GM18508 (cell line): Measurements from ENCODE around the gene KRT7.

Experiments
- ATAC-seq: cut with Tn5 transposase; IDR thresholded peaks from one replicate; pipeline ENCODE4 v1.9.1; 2021; ENCODE audit warnings: moderate number of reproducible peaks; ENCODE audit not compliant: insufficient read depth, unreplicated experiment

Gene KRT7

DNA sequence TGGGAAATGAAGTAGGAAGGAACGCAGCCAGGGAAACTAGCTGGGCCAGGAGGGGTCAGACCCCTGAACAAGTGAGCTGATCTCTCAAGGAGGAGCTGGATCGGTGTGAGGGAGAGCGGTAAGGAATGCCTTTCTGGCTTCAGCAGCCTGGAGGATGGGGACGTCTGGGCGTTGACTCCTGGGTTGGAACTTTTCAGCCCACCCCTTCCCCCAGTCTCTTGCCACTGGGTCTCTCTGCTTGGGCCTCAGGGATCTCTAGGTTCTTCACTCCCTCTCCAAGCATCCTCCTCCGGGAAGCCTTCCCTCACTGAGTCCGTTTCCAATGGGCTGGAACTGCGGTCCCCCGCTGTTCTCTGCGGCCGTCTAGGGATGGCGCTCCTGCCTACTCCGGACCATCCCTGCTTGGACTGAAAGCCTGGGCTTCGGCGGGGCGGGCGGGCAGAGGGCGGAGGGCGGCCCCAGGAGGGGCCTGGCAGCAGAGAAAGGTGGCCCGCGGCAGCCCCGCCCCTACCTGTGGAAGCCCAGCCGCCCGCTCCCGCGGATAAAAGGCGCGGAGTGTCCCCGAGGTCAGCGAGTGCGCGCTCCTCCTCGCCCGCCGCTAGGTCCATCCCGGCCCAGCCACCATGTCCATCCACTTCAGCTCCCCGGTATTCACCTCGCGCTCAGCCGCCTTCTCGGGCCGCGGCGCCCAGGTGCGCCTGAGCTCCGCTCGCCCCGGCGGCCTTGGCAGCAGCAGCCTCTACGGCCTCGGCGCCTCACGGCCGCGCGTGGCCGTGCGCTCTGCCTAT lies at the start of gene KRT7:
Gene KRT7 (plus strand): TSS at position 570 of the 788 bp plus-strand sequence. CDS start 54 bp downstream, at position 624.
- no peak for ATAC-seq

DNA sequence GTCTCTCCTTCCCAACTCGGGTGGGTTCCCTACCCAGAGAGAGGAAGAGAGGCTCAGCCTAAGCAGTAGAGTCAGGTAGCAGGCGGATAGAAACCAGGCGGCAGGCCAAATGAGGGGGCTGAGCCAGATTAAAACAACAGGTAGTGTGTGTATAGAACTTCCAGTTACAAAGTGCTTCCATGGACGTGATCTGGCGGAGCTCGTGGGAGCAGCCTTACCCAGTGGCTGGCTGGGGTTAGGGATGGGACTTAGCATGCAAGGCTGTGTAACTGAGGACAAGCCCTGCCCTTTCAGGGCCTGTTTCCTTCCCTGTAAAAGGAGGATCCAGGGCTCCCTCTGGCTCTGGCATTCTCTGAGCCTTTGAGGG lies 49.5 kb upstream of the KRT7 start:
- ATAC-seq, result no peak

DNA sequence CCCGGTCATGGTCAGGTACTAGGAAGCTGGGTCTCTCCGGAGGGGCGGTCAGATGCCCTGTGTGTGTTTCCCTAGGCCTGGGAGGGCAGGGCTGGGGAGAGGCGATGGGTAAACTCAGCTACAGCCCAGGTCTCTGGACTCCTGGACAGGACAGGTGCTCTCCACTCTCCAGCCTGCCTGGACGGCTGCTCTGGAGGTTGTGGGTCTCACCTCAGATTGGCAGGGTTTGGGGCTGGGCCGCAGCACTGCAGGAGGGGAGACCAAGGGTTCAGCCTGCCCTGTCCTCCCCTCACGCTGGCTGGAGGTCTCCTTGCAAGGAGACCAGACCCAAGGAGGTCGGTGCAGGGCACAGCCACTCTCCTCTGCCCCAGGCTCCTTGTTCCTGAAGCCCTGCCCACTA lies 49.1 kb upstream of the KRT7 start:
- no peak for ATAC-seq

DNA sequence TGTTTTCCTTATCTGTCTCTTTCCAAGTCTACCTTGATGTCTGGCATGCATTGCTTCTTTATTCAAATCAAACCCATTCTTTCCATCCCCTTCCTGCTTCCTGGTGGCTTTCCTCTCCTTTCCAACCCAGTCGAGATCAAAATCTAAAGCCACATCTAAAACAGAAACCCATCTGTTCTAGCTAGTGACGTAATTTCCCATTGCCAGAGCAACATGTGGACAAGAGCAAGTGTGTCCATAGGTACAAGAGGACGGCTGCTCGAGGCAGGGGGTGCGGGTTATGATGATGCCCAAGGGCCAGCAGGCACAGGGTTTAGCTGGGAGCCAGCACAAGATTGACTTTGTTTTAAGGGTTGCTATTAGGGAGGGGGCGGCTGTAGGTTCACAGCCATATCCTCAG lies 48.2 kb upstream of the KRT7 start:
- ATAC-seq, result no peak

DNA sequence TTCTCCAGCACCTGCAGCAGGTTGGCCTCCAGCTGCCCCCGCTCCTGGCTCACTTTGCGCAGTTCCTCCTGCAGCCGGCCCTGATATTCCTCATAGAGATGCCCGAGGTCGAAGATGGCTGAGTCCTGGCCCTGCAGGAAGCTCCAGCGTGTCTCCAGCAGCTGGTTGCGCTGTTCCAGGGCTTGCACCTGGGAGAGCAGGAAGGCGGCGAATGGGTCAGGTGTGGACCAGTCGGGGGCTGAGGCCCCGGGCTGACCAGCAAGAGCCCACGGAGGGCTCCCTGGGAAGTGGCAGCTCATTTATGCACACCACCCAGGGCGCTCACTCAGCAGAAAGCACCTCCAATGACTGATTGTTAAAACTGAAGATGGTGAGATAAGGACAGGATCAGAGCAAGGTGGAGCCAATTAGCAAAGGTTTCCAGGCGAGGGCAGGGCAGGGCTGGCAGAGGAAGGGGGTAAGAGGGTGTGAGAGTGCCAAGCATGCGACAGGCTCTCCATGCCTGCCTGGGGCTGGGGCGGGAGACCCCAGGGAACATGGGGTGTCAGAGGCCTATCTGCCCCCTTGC lies 47.6 kb upstream of the KRT7 start:
- ATAC-seq, result no peak

DNA sequence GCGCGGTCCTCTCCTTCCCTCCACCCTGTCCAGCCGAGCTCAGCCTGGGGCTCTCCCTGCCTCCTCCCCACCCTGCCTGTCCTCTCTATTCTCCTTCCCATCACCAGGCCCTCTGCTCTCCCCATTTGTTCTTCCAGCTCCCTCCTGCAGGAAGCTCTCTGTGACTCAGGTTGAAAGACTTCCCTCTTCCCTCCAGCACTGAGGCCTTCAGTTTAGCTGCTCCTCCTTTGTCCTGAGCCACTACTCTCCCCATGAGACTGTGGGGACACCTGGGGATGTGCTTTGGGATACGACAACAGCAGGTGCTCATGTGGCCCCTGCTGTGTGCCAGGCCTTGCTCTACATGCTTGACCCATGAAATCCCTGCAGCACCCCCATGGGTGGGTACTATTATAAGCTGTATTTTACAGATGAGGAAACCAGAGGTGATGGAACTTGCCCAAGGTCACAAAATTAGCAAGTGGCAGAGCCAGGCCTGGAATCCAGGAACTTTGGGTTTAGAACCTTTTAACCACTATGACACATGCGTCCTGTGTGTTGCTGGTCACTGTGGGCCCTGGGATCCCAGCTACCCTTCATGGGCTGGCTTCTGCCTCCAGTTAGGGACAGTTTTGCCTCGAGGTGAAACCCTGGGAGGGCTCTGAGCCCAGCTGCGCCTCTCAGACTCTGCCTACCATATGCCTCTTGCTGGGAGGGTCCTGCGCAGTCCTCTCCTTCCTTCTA lies 46.8 kb upstream of the KRT7 start:
- no peak for ATAC-seq

DNA sequence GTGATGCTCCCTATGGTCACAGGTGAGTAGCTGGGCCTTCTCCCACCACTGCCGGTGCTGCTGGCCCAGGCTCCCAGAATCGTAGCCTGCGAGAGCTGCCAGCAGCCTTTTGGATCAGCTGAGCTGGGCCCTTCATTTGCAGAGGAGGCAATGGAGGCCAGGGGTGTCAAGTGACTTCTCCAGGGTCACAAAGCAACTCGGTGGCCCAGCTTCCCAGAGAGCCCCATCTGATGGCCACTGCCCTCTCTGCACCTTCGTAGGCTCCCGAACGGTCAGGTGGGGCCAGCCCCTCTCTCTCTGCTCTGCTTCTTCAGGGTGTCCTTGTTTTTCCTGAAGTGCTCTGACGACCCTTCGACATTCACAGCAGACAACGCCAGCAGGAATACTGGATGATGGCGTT lies 45.8 kb upstream of the KRT7 start:
- no peak for ATAC-seq

DNA sequence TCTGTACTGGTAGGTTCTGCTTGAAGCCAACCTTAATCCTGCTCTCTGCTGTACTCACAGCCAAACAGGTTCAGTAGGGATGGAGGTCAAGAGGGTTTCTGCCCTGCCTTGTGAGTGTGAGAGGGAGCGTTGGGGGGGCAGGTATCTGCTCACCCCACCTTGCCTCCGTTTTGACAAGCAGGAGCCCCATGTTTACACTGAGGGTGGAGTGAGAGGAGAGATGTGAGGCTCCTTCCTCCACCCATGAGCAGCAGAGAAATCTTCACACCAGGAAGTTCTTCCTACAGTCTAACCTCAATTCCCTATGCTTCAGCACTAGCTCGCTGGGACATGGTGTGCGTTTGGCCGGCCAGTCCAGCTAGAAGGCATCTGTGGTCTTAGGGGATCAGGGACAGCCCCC lies 45.4 kb upstream of the KRT7 start:
- no peak for ATAC-seq

DNA sequence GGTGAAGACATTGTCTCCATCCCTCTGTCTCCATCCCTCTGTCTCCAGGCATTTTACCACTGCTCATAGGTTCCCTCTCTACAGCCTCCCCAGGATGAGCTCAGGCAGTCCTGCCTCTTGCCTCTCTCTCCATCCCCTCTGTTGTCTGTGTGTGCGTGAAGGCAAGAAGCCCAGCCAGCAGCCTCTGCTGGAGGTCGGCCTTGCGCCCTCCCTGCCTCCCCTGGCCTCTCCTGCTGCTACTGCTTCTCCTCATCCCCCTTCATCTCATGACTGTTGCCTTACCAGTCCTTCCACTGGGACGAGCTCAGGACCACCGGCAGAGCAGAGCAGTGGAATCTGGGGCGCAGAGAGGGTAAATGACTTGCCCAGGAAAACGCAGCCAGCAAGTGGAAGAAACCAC lies 44.4 kb upstream of the KRT7 start:
- ATAC-seq, result no peak

DNA sequence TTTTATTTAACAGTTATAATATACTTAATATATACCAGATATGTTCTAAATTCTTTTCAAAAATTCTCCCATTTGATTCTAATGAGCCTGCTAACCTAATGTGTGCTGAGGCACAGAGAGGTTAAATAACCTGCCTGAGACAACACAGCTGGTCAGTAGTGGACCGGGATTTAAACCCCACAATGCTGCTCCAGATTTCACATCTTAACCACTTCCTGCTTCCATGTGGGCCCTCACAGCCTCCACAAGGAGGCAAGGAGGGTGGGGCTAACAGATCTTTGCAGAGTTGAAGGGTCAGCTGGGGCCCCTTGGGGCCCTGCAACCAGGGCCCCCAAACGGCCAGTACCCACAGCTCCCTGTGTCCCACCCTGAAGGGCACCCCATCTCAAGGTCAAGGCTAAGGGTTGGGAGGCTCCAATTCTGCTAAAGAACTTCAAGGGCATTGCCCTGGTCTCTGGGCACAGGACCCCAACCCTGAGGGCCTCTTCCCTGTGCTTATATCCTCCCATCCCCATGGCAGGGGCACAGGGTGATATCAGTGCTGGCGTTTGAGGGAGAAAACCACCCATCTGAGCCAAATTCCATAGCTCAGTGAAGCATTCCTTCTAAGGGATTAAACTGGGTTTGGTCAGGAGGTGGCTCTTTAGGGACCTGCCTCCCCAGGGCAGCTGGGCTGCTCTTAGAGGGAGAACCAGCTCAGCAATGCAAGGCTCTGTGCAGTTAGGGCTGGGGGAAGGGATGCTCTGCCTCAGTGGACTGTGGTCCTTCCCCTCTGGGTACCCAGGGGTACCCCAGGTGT lies 43.5 kb upstream of the KRT7 start:
- no peak for ATAC-seq

DNA sequence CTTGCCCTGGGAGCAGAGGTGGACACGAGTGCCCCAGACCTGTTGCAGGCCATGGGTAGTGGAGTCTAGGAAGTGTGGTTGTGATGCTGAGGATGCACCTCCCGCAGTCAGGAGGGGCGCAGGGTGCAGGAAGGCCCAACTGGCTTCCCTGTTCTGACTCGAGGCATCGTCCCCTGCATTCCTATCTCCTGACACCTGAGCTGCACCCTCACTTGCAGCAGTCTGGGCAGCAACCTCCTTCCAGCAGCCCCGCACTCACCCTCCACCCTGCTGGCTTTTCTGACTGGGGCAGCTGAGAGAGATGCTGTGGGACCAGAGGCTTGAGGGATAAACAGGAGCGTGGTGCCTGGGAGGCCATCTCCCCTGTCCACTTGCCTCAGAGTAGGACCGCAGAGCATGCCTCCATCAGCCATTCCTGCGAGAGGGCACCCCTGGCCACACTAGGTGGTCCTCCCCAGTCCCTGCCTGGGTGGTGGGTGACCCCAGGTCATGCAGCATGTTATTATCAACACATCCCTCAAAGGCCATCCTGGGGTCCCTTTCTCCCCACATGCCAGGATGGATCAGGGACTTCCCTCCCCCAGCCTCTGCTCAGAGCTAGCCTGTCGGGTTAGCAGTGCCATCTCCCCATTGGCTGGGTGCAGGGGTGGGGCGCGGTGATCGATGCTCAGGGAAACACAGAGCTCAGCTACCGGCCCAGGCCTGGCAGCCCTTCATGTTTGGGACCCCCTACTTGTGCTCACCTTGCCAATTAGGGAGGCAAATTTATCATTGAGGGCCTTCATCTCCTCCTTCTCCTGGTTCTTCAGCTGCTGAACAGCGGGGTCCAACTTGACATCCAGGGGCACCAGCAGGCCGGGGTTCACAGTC lies 41.9 kb upstream of the KRT7 start:
- no peak for ATAC-seq

DNA sequence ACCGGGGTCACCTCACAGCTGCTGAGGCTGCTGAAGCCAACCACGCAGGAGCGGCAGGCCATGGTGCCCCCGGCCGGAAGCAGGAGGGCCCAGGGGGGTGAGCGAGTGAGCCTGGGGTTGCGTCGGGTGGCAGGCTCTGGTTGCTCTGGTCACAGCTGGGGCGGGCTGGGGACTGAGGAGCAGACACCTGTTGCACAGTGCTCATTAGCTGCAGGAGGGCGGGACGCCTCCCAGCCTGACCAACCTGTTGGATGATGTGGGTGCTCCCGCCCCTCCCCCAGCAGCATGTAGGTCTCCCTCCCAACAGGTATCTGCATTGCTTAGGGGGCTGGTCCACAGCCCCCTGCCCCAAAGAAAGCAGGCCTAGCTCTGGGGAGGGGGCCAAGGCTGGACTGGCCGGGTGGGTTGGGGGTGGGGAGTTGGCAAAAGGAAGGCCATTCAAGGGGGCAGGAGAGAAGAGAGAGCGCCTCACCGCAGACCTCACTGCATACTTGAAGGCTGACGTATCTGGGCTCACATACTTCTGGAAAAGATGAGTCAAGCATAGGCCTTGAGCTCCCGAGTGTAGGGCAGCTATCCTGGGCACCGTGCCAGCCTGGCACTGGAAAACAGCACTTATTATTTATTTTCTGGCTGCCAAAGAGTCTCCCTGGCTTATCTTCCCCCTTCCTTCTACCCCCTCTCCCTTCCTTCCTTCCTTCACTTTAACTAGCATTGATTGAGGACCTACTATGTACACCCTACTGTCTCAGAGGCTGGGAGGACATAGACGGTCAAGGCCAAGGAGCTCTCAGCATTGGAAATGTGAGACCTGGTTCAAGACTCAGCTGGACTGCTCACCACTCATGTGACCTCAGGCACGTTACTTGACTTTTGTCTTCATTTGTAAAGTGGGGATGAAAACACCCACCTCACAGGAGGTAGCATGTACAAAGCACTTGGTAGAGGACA lies 40.9 kb upstream of the KRT7 start, which contains the start of gene KRT80:
Gene KRT80 (minus strand): TSS at position 174 of the 951 bp plus-strand sequence. CDS start 112 bp downstream, at position 62.
- no peak for ATAC-seq

DNA sequence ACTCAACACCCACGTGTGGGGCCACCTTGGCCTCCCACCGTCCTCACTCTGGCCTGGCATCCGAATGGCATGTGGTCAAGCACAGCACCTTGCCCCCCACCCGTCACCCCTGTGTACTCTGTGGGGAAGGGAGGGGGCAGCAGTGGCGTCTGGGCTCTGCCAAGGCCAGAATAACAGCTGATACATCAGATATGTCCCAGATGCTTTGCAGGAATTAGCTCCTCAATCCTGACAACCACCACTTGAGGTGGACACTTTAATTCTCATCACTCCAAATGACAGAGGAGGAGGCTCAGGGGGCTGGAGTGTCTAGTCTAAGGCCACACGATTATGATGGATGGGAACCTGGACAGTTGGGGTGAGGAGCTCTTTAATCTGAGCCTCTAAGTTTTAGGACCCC lies 39.5 kb upstream of the KRT7 start:
- ATAC-seq, result no peak

DNA sequence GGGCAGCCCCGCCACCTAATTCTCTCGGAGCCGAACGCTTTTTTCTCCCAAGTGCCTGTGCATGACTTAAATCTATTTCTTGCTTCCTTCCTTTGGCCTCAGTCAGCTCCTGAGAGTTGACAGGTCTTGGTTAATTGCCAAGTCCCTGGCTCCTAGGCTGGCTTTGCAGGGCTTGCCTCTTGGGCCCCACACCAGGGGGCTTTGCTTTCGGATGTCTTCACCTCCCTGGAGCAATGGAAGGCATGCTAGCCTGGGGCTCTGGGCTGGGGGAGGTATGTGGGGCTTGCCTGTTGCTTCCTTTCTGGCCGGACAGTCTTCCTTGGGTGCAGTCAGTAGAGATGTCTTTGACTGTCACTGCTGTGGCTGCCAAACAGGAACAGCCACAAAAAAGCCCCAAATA lies 39.1 kb upstream of the KRT7 start:
- ATAC-seq, result no peak

DNA sequence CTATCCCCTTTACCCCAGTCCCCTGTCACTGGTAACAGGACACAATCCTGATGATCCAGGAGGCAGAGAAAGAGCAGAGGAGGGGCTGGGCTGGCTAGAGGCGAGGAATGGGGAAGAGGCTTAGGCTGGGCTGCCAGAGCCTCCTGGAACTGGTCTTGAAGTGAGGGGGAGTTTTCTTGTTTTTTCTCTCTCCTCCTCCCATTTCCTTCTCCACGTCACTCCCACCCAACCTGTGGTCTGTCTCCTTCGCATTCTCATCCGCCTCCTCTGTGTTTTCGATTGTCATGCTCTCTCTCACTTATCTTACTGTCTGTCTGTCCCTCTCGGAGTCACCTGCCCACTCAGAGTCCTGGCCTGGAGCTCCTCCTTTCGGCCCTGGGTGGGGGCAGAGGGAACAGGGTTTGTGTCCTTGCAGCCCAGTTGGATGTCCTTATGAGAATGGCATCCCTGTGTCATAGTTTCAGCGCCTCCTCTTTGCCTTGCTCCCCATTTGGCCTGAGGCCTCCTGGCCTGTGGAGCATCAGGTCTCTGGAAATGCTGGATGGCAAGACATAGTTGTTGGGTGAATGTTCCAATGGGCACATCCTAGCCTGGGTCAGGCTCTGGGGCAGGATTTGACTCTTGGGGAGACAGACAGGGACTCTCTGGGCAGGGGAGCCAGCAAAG lies 37.8 kb upstream of the KRT7 start:
- no peak for ATAC-seq

DNA sequence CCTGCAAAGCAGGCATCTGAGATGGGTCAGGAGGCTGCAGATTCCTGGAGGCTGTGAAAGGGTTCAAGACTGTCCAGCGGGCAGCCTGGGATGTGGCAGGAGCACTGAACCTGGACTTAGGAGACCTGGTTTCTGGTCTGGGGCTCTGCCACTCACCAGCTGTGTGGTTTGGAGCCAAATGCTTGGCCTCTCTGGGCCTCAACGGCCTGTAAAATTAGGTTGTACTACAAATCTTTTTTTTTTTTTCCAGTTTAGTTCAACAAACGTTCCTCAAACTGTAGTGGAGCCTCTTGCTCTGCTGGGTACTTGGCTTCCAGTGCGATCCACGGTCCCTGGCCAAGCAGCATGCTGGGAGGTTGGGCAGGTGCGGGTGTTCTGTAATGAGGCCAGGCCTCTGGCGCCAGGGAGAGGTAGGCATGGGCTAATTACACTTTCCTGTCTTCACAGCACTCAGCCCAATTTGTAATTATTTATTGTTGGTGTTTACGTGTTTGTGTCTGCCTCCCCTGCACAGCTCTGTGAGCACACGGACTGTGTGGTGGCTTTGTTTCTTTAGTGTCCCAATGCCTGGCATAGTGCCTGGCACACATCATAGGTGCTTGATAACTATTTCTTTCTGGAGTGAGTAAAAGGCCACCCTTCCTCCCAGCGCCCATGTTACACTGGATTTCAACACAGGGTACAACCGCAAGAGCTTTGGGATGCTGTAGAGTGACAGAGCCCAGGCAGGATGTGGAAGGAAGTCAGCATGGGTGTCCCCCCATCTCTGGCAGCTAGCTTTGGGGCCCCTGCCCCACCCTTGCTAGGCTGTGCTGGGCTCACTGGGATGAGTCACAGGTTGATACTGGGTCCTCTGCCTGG lies 35.4 kb upstream of the KRT7 start:
- no peak for ATAC-seq
